OCI-LY3 (cell line): ENCODE results near the gene LSP1.

ENCODE experiments used
- EZH2phosphoT487 ChIP-seq: fragments of 200-600 bp; shearing (Covaris generic); IDR thresholded peaks from 2 replicates; pipeline ENCODE4 v1.6.1; 2018; ENCODE audit warnings: antibody characterized with exemption, mixed run types, low read depth
- TF ChIP-seq, protein P1 (sequence below): fragments of 200-600, 300-600 bp; sonication (generic); IDR thresholded peaks from 2 replicates; pipeline ENCODE4 v1.5.1; 2014; ENCODE audit warnings: antibody characterized with exemption, low read length, low read depth

DNA sequence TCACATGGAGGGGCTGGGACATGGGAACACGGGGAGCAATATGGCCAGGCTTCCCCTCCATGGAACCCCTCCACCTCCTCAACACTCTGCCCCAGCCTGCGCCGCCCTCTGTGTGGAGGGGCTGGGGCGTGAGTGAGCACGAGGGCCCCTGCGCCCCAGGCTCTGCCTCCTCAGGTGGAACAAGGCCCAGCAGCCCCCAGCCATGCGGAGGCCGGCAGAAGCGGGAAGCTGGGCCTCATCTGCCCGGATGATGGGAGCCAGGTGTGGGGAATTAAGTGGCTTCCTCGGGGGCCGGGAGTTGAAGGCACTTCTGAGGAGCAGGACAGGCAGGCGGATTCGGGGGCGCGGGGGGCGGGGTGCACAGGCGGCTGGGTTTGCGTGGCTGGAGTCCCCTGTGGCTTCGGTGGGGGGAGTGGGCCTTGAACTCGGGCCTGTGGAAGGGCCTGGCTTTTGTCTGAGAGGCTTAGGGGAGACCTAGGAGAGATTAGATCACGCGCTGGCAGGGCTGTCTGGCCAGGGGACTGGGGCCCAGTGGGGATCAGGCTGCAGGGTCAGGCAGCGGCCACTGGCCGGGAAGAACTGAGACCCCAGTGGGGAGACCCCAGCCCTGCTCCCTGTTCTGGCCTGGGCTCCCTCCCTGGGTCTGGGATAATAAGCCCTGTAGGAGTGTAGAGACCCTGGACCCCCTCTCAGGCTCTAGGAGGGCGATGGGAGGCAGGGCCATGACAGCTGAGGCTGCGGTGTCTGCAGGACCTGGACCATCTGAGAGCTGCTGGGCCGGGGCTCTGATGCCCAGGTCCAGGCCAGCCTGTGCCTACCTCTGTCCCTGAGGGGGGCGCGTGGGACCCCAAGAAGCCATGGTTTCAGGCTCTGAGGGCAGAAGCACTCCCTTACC lies 25.5 kb downstream of the LSP1 start:
- TF ChIP-seq, protein P1, sequence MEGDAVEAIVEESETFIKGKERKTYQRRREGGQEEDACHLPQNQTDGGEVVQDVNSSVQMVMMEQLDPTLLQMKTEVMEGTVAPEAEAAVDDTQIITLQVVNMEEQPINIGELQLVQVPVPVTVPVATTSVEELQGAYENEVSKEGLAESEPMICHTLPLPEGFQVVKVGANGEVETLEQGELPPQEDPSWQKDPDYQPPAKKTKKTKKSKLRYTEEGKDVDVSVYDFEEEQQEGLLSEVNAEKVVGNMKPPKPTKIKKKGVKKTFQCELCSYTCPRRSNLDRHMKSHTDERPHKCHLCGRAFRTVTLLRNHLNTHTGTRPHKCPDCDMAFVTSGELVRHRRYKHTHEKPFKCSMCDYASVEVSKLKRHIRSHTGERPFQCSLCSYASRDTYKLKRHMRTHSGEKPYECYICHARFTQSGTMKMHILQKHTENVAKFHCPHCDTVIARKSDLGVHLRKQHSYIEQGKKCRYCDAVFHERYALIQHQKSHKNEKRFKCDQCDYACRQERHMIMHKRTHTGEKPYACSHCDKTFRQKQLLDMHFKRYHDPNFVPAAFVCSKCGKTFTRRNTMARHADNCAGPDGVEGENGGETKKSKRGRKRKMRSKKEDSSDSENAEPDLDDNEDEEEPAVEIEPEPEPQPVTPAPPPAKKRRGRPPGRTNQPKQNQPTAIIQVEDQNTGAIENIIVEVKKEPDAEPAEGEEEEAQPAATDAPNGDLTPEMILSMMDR: no peak
- TF ChIP-seq EZH2phosphoT487: no peak
